RPMI7951 (cell line): ENCODE measurements around the gene AK3. TPM values are rescaled to one million over a fixed set of nuclear protein-coding genes. Genes with fewer than 3 reads are reported as not detected.
A peak's percentile ranks its signal among the peaks of the same experiment; 100 is the strongest.
"Not testable (repeated sequence)": the region's sequence is repeated elsewhere in the genome, so short reads cannot be mapped to it uniquely, and the experiment has no call there.

Source experiments
- DNase-seq: peaks from one replicate; pipeline ENCODE4 v3.0.0-alpha.2; 2012; ENCODE audit warnings: low read depth
- total RNA-seq: library from RNA; depleted of rRNA; stranded (reverse); fragments of >200 nt; shearing (Covaris generic); gene quantifications from 2 replicates; pipeline ENCODE4 v1.2.3, GENCODE V29; 2014; rRNA removed

AK3 gene
- total RNA-seq, 1 experiment from 2014 or later = 70.5 TPM

DNA sequence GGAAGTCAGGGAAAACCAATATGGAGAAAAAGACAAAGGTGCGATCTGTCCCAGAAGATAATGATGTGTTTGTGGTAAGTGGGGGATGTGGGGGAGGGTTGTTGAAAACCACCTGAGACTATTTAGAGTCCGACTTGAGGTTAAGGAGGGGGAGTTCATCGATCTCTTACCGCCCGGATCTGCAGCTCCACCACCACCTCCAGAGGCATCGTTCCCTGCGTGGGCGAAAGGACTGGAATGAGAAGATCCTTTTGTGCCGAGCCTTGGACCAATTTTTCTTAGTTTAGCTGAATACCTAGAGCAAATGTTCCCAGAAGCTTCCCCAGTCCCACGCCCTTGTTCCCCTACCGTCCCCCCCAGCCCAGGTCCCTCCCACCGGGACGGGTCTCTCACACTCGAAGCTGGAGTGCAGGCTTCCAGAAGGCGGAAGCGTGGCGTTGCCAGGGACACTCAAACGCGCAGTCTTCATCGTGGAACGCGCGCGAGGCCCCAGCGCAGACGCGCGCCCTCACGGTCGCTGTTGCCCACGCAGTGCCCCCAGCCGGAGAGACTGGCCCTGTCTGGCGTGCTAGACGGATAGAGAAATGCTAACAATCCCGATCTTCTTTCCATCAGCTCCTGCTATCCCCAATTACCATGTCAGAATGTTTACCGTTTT is 74.8 kb downstream of the AK3 start, which contains the start of gene SPATA6L:
Gene SPATA6L, minus strand, starts transcription at position 439 of the 658 bp plus-strand sequence. Its CDS starts 230 bp downstream, at position 209.
- peak; percentile 60 for DNase-seq

DNA sequence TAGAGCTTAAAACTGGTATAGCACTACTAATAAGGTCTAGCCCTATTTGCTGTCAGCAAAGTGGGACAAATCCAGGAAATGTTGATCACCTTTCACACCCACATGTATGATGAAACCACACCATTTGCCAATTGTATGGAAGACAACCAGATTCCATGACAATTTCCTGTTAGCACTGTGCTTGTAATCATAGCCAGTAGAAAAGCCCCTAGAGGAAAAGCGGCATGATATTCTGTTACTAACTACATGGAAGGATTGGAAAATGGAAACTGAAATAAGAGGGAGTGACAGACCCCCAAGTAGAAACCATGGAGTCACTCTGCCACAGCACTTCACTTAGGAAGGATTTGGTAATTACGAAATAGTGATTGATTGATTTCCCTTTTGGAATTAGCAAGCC is 75.6 kb downstream of the AK3 start:
- no peak for DNase-seq

DNA sequence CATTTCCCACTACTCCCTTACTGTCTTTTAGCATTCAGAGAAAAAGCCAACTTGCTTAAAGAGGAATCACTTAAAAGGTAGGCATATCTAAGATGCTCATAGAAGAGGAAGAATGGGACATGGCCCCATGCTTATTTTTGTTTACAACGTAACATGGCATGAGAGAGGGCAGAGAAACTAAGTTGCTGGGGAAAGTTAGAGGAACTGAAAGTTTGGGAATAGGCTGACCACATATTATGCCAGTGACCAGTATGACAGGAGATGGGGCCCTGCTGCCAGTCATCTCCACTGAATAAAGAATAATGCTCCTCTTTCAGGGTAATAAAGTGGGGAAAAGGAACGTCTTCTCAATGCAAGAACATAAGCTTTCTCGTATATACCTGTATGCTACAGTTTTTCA is 77.0 kb downstream of the AK3 start:
- DNase-seq = no peak

DNA sequence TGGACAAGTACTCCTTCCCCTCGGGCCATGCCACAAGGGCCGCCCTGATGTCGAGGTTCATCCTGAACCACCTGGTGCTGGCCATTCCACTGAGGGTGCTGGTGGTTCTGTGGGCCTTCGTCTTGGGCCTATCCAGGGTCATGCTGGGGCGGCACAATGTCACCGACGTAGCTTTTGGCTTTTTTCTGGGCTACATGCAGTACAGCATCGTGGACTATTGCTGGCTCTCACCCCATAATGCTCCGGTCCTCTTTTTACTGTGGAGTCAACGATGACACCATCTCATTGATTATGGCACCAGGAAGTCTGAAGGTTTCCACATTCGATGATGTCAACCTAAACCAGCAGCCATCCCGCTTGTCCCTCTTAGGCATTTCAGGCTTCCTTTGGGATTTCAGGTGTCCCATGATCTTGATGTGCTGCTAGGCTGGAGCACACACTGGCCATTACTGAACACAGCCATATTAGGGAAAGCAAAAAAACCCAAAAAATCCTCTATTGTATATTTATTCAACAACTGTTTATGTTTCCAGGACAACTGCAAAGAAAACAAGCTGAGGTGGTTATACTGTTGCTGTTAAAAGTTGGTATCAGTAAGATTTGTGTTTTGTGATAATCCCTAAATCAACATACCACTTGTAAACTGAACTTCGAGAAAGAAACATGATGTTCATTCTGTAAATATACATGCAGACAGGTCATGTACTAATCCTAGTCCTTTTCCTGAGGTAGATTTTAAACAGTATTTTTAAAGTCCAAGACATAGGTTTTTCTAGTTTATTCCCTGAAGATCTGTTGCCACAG is 77.8 kb downstream of the AK3 start:
- no peak for DNase-seq

DNA sequence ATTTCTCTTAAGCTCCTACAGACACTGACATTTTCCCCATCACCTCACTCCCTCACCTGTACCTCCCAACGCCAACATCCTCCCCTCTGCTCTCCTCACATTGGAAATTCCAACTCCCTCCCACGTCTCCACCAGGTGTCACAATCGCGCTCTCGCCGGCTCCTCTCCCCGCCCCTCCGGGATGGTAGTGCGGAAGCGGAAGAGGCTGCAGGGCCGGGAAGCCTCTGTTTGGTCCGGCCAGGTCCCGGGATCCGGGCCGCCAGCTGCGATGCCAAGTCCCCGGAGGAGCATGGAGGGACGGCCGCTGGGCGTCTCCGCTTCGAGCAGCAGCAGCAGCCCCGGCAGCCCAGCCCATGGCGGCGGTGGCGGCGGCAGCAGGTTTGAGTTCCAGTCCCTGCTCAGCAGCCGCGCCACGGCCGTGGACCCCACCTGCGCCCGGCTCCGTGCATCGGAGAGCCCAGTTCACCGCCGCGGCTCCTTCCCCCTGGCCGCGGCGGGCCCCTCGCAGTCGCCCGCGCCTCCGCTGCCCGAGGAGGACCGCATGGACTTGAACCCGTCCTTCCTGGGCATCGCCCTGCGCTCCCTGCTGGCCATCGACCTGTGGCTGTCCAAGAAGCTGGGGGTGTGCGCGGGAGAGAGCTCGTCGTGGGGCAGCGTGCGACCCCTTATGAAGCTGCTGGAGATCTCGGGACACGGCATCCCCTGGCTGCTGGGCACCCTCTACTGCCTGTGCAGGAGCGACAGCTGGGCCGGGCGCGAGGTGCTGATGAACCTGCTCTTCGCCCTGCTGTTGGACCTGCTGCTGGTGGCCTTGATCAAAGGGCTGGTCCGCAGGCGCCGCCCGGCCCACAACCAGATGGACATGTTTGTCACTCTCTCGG is 78.7 kb downstream of the AK3 start, which contains the start of gene PLPP6:
Gene PLPP6, plus strand, starts transcription at position 187 of the 881 bp plus-strand sequence. Its CDS starts 82 bp downstream, at position 269.
- peak; percentile 76 for DNase-seq

DNA sequence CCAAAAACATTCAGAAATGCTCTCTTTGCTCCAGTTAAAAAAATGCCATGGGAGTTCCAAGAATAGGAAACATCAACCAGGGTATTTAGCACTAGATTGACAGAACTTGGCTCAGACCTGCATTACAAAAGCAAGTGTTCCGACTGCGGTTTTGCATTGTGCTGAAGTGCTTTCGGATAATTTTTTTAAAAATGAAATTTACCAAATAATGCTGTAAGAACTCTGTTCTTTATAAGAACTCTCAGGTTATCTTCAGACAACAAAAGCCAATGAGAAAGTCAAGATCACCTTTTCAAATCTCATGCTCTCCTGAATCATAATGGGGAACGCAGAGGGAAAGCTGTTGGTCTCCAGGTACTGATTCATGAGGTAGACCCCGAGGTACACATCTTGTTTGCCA is 79.4 kb downstream of the AK3 start:
- DNase-seq = no peak

DNA sequence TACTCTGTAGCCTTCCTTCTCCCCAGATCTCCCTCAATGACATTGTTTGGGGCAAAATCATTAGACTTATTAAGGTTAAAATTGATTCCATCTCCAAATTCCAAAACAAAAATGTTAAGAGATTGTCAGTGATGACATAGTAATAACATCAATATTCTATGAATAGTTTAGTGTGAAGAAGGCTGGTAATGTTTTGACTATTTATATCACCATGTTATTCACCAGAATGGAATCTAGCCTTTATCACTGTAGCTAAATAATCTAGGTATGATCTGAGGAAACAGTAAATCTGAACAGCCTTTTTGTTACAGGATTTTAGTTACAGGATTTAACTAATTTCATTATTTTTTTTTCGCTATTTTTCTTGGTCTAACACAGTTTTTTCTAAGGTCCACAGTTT is 79.8 kb downstream of the AK3 start:
- DNase-seq = no peak

DNA sequence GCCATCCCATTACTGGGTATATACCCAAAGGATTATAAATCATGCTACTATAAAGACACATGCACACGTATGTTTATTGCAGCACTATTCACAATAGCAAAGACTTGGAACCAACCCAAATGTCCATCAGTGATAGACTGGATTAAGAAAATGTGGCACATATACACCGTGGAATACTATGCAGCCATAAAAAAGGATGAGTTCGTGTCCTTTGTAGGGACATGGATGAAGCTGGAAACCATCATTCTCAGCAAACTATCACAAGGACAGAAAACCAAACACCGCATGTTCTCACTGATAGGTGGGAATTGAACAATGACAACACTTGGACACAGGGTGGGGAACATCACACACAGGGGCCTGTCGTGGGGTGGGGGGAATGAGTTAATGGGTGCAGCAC is 80.3 kb downstream of the AK3 start:
- not testable (repeated sequence) for DNase-seq

Other genes starting within 250 kb of the AK3 start
- 5.4 and 5.5 TPM in 2 replicates for gene PLPP6, start 78.9 kb downstream of the AK3 start, total RNA-seq
- 0.12 TPM in 1 of 2 replicates, not detected in the other for gene SPATA6L, start 74.7 kb downstream of the AK3 start, total RNA-seq
- 11.8 and 15.0 TPM in 2 replicates for gene CDC37L1, start 61.6 kb downstream of the AK3 start, total RNA-seq
- 8.4 and 8.6 TPM in 2 replicates for gene RCL1, start 51.7 kb upstream of the AK3 start, total RNA-seq
- gene JAK2, start 244.1 kb upstream of the AK3 start, total RNA-seq = 4.8 and 5.8 TPM in 2 replicates